GM12873 (cell line): ENCODE measurements around the gene KCNH5.

Experiments used
- TF ChIP-seq, protein P1 (sequence below): IDR thresholded peaks from 2 replicates; pipeline ENCODE4 v1.5.1; 2012; ENCODE audit warnings: low read depth, mild to moderate bottlenecking, moderate library complexity, low read length, control low read depth; ENCODE audit not compliant: insufficient read depth; ENCODE audit errors: missing control alignments

Gene KCNH5

GRCh38 chr14:62706217-62706616 is 339.0 kb downstream of the KCNH5 start:
- TF ChIP-seq, protein P1, sequence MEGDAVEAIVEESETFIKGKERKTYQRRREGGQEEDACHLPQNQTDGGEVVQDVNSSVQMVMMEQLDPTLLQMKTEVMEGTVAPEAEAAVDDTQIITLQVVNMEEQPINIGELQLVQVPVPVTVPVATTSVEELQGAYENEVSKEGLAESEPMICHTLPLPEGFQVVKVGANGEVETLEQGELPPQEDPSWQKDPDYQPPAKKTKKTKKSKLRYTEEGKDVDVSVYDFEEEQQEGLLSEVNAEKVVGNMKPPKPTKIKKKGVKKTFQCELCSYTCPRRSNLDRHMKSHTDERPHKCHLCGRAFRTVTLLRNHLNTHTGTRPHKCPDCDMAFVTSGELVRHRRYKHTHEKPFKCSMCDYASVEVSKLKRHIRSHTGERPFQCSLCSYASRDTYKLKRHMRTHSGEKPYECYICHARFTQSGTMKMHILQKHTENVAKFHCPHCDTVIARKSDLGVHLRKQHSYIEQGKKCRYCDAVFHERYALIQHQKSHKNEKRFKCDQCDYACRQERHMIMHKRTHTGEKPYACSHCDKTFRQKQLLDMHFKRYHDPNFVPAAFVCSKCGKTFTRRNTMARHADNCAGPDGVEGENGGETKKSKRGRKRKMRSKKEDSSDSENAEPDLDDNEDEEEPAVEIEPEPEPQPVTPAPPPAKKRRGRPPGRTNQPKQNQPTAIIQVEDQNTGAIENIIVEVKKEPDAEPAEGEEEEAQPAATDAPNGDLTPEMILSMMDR = no peak

- TF ChIP-seq, protein P1 = no peak
Observed at GRCh38 chr14:62697461-62697860, 347.8 kb downstream of the KCNH5 start.

DNA sequence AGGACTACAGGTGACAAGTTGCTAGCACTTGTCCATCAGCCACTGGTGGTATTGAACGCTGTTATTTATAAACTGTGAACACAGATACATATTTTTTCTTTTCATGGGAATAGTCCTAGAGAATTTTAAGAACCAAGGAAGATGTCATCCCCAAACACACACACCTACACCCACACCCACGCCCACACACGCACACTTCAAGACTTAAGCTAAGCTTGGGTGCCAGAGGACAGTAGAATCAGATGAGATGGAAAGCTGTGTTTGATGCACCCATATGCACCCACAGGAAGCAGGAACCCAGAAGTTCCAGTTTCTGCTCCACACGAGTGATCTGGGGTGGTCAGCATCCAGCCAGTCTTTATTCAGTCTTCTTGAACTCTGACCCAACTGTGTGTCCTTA is 348.3 kb downstream of the KCNH5 start:
- TF ChIP-seq, protein P1 = no peak

DNA sequence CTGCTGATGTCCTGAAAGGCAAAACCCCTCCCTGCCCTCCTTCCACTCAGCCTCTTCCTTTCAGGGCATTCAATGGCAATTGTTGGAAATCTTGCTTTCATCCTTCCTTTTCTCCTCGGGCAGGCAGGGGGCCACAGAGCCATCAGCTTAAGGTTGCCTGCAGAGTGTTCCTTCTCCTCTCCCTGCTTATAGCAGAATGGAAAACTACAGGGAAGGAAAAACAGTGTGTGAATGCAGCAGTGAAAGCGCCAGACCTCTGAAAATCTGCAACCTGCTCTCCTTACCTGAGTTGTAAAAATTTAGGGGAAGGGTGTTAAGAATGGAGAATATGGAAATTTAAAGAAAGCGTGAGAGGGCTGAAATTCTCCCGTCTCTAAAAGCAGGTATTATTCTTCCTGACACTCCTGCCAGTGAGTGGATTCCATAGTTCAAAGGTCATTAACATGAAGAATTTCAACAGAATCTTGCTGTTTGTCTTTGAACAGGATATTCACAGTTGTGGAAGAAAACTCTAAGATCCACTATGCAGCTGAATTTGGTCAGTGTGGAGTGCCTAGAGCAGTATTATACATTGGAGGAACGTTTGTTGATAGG is 348.8 kb downstream of the KCNH5 start:
- TF ChIP-seq, protein P1 = no peak

DNA sequence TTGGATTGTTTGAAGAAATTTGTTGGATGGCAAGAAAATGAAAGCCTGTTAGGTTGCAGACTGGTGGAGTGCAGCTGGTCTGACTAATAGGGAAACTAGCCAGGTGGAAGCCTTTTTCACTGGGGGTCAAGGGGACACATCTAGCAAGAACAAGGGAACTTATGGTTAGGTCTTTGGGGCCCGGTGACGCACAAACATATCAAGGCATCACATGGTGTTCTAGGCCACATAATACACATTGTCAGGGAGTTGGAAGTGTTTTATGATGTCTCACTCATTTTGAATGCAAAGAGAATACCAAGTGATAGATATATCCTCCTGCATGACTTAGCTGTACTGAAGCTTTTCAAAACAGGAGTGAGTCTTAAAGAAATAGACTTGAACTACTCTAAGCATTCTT is 351.2 kb downstream of the KCNH5 start:
- TF ChIP-seq, protein P1 = no peak

GRCh38 chr14:62692490-62693106 is 352.7 kb downstream of the KCNH5 start:
- TF ChIP-seq, protein P1 = no peak

- TF ChIP-seq, protein P1 = no peak
Observed at GRCh38 chr14:62691647-62692489, 353.4 kb downstream of the KCNH5 start.
